ENCODE measurements around the gene UGGT2. TPM values are rescaled to one million over a fixed set of nuclear protein-coding genes. Genes with fewer than 3 reads are reported as not detected.

UGGT2 gene
- total RNA-seq, 3 donors from 2014 or later: 16.6 to 25.5 (median 17.4) TPM

- TF ChIP-seq, protein P1, sequence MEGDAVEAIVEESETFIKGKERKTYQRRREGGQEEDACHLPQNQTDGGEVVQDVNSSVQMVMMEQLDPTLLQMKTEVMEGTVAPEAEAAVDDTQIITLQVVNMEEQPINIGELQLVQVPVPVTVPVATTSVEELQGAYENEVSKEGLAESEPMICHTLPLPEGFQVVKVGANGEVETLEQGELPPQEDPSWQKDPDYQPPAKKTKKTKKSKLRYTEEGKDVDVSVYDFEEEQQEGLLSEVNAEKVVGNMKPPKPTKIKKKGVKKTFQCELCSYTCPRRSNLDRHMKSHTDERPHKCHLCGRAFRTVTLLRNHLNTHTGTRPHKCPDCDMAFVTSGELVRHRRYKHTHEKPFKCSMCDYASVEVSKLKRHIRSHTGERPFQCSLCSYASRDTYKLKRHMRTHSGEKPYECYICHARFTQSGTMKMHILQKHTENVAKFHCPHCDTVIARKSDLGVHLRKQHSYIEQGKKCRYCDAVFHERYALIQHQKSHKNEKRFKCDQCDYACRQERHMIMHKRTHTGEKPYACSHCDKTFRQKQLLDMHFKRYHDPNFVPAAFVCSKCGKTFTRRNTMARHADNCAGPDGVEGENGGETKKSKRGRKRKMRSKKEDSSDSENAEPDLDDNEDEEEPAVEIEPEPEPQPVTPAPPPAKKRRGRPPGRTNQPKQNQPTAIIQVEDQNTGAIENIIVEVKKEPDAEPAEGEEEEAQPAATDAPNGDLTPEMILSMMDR (IDR thresholded peaks at IDR 0.05): no peak
- Histone ChIP-seq H3K36me3 (ENCODE audit: low read depth) (no peaks in the 10 kb centered on the region), H3K4me1 (ENCODE audit: low read depth) (no peaks in the 10 kb centered on the region), H3K4me3 (no peak overlapping the region), H3K9me3 (peaks cover 4% of the 10 kb centered on the region)
- DNase-seq (no peak), ATAC-seq (no peak)
- intact Hi-C loops (cut with DNase I, micrococcal nuclease): loop anchor here (5.0 to 10.0 kb wide), 2 partner anchors 208 to 296 kb away; no protein-coding TSS in a partner anchor
These were observed 220.1 kb downstream of the UGGT2 start for GRCh38 chr13:95833126-95833525.

- H3K4me1 ChIP-seq (ENCODE audit: low read depth): no peaks in the 10 kb centered on the region
- H3K4me3 ChIP-seq: no peak overlapping the region
- no peaks in the 10 kb centered on the region for H3K9me3 ChIP-seq
- ATAC-seq (no peak), DNase-seq (no peak)
- intact Hi-C loops (cut with DNase I, micrococcal nuclease): no loop called here
- TF ChIP-seq, protein P1 (IDR thresholded peaks at IDR 0.05): no peak
- no peaks in the 10 kb centered on the region for H3K36me3 ChIP-seq (ENCODE audit: low read depth)
These were observed 230.9 kb downstream of the UGGT2 start for GRCh38 chr13:95822303-95822702.

- intact Hi-C loops (cut with DNase I, micrococcal nuclease): no loop called here
- no peak for DNase-seq
These were observed 238.7 kb downstream of the UGGT2 start for GRCh38 chr13:95814495-95814894.

DNA sequence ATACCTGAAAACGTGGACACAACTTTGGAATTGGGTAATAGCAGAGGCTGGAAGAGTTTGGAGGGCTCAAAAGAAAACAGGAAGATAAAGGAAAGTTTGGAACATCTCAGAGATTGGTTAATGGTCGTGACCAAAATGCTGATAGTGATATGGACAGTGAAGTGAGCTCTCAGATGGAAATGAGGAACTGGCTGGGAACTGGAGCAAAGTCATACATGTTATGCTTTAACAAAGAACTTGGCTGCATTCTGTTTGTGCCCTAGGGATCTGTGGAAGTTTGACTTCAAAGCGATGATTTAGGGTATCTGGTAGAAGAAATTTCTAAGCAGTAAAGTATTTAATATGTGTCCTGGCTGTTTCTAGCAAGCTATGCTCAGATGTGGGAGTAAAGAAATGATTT lies 240.1 kb downstream of the UGGT2 start:
- TF ChIP-seq, protein P1 (IDR thresholded peaks at IDR 0.05): no peak
- intact Hi-C loops (cut with DNase I, micrococcal nuclease): no loop called here

More at GRCh38 chr13:95814495-95814894, 238.7 kb downstream of the UGGT2 start:
- TF ChIP-seq, protein P1 (IDR thresholded peaks at IDR 0.05): no peak
- no peak for ATAC-seq
- Histone ChIP-seq H3K9me3 (peaks cover 14% of the 10 kb centered on the region), H3K4me1 (ENCODE audit: low read depth) (no peaks in the 10 kb centered on the region), H3K4me3 (no peak overlapping the region), H3K36me3 (ENCODE audit: low read depth) (no peaks in the 10 kb centered on the region)

DNA sequence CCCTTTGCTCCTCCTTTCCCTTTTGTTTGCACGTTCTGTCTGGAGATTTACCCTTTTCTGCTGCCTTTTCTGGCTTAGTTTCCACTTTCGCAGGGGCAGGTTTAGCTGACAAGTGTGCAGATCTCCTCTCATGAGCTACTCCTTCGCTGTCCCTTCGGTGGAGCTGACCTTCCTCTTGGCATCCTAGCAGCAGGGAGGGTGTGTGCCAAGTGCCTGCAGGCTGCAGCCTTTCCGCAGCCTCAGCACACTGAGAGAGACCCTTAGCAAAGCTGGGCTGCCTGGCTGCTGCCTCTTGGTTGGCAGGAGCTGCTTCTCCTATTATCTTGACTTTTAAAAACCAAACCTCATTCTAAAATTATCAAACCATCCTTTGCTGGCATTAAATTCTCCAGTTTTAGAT lies 243.8 kb downstream of the UGGT2 start:
- DNase-seq (no peak), ATAC-seq (no peak)
- intact Hi-C loops (cut with DNase I, micrococcal nuclease): no loop called here
- TF ChIP-seq, protein P1 (IDR thresholded peaks at IDR 0.05): no peak
- no peak overlapping the region for H3K4me3 ChIP-seq
- H3K36me3 ChIP-seq (ENCODE audit: low read depth): no peaks in the 10 kb centered on the region
- H3K9me3 ChIP-seq: peaks cover 25% of the 10 kb centered on the region
- H3K4me1 ChIP-seq (ENCODE audit: low read depth): no peaks in the 10 kb centered on the region

More for the DNA sequence above, 240.1 kb downstream of the UGGT2 start:
- DNase-seq (no peak), ATAC-seq (no peak)
- Histone ChIP-seq H3K9me3 (peaks cover 18% of the 10 kb centered on the region), H3K4me1 (ENCODE audit: low read depth) (no peaks in the 10 kb centered on the region), H3K4me3 (no peak overlapping the region), H3K36me3 (ENCODE audit: low read depth) (no peaks in the 10 kb centered on the region)

GRCh38 chr13:95805921-95806320 lies 247.3 kb downstream of the UGGT2 start:
- intact Hi-C loops (cut with DNase I, micrococcal nuclease): no loop called here
- ATAC-seq: no peak
- Histone ChIP-seq H3K36me3 (ENCODE audit: low read depth) (no peaks in the 10 kb centered on the region), H3K4me1 (ENCODE audit: low read depth) (no peaks in the 10 kb centered on the region), H3K4me3 (no peak overlapping the region), H3K9me3 (peaks cover 11% of the 10 kb centered on the region)
- TF ChIP-seq, protein P1 (IDR thresholded peaks at IDR 0.05): no peak
- no peak for DNase-seq

Data from mucosa of descending colon (tissue), 3 donors.